T-helper 9 cell (primary cell): Measurements from ENCODE around the gene CD69.
"Not testable (repeated sequence)": the region's sequence is repeated elsewhere in the genome, so short reads cannot be mapped to it uniquely, and the experiment has no call there.

Source experiments
- DNase-seq: peaks from one replicate; pipeline ENCODE4 v3.0.0-alpha.2; 2020

The CD69 gene

GRCh38 chr12:9713032-9713558 is 47.6 kb downstream of the CD69 start:
- not testable (repeated sequence) for DNase-seq

- no peak for DNase-seq
Measured at GRCh38 chr12:9711664-9712063, 49.0 kb downstream of the CD69 start.

GRCh38 chr12:9710584-9711375 is 49.9 kb downstream of the CD69 start:
- DNase-seq = no peak

- DNase-seq = no peak
Measured at GRCh38 chr12:9708853-9709252, 51.8 kb downstream of the CD69 start.

- DNase-seq = peak; percentile 57
Measured at GRCh38 chr12:9707864-9708808, 52.6 kb downstream of the CD69 start.

- no peak for DNase-seq
Measured at GRCh38 chr12:9707356-9707755, 53.3 kb downstream of the CD69 start.

- no peak for DNase-seq
Measured at GRCh38 chr12:9706086-9706685, 54.5 kb downstream of the CD69 start.

- DNase-seq = not testable (repeated sequence)
Measured at GRCh38 chr12:9704561-9704960, 56.1 kb downstream of the CD69 start.
